Measurements from ENCODE around the gene NRIP2.

- TF ChIP-seq CTCF (conservative IDR thresholded peaks at IDR 0.05 in 1 of 2, IDR thresholded peaks at IDR 0.05 in 1 of 2; ENCODE audit: extremely low read depth in 1 of 2, insufficient read depth in 1 of 2, low read depth in 1 of 2, low read length in 2 of 2) = no peak
- TF ChIP-seq EZH2 (IDR thresholded peaks at IDR 0.05; ENCODE audit: borderline replicate concordance, low read length) = no peak
Observed at GRCh38 chr12:2803635-2804392, 31.0 kb downstream of the NRIP2 start.

Data from mammary epithelial cell (primary cell).